Transverse colon (tissue), 3 donors: ENCODE measurements around the gene ARHGAP5.

Experiments
- POLR2A ChIP-seq: fragments of 450-650 bp; IDR thresholded peaks from one replicate; pipeline ENCODE4 v1.6.1; 2016; ENCODE audit warnings: antibody characterized with exemption, mild to moderate bottlenecking, moderate library complexity
- TF ChIP-seq, protein P1 (sequence below), 5 experiments: fragments of 200-600 bp in 3 of 5; fragments of 450-650 bp in 2 of 5; sonication (generic) in 3 of 5; IDR thresholded peaks; 1 replicate in 2 of 5; 2 replicates in 3 of 5; pipeline ENCODE4 v1.5.1; 2016 to 2017; ENCODE audit warnings: antibody characterized with exemption in 5 of 5, inconsistent platforms in 3 of 5, mild to moderate bottlenecking in 2 of 5, moderate library complexity in 1 of 5

GRCh38 chr14:32087907-32088306 is 10.8 kb downstream of the ARHGAP5 start:
- TF ChIP-seq, protein P1, sequence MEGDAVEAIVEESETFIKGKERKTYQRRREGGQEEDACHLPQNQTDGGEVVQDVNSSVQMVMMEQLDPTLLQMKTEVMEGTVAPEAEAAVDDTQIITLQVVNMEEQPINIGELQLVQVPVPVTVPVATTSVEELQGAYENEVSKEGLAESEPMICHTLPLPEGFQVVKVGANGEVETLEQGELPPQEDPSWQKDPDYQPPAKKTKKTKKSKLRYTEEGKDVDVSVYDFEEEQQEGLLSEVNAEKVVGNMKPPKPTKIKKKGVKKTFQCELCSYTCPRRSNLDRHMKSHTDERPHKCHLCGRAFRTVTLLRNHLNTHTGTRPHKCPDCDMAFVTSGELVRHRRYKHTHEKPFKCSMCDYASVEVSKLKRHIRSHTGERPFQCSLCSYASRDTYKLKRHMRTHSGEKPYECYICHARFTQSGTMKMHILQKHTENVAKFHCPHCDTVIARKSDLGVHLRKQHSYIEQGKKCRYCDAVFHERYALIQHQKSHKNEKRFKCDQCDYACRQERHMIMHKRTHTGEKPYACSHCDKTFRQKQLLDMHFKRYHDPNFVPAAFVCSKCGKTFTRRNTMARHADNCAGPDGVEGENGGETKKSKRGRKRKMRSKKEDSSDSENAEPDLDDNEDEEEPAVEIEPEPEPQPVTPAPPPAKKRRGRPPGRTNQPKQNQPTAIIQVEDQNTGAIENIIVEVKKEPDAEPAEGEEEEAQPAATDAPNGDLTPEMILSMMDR (IDR thresholded peaks at IDR 0.05): no peak
- TF ChIP-seq POLR2A: no peak
